ENCODE results near the gene RUNX3. TPM values are rescaled to one million over a fixed set of nuclear protein-coding genes. Genes with fewer than 3 reads are reported as not detected.

Gene RUNX3
- total and polyA plus RNA-seq, 9 donors = 0.23 to 1.9 (median 0.83) TPM

DNA sequence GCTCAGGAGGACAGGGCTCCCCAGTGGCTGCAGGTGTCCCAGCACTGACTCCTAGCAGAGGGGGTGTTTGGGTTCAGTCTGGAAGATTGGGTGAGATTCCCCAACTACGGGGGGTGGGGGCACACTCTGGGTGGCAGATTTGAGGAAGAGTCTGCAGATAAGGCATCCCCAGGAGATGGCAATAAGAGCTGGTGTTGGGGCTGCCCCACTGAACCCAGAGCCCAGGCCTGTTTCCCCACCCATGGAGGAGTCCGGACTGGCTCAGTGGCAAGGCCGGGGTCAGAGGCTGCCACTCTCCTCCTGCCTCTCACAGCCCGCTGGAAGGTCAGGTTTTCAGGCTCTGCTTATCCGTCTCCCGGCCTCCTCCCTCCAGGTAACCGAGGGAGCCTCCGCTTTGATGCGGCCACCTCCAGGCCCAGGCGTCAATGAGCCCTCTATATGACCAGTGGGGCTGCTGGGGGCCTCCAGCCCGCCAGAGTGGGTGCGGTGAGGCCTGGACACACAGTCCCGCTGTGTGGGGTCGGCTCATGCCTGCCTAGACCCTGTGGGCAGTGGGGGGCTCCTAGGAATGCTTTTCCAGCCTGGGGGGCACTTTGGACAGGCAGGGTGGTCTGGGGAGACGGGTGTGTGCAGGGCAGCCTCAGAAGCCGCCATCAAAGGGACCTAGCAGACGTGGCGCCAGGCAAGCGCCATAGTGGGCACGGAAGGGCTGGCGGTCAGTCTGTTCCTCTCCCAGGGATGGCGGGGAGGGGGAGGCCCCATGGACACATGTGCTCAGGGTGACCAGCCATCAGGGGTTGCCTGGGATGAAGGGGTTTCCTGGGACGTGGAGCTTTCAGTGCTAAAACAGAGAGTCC lies 28.9 kb upstream of the RUNX3 start:
- no peaks in the 10 kb centered on the region for H3K36me3 ChIP-seq
- H3K4me3 ChIP-seq = no peak overlapping the region
- TF ChIP-seq EP300 (IDR thresholded peaks at IDR 0.05) (no peak), POLR2A (IDR thresholded peaks at IDR 0.05) (no peak)
- TF ChIP-seq, protein P1, sequence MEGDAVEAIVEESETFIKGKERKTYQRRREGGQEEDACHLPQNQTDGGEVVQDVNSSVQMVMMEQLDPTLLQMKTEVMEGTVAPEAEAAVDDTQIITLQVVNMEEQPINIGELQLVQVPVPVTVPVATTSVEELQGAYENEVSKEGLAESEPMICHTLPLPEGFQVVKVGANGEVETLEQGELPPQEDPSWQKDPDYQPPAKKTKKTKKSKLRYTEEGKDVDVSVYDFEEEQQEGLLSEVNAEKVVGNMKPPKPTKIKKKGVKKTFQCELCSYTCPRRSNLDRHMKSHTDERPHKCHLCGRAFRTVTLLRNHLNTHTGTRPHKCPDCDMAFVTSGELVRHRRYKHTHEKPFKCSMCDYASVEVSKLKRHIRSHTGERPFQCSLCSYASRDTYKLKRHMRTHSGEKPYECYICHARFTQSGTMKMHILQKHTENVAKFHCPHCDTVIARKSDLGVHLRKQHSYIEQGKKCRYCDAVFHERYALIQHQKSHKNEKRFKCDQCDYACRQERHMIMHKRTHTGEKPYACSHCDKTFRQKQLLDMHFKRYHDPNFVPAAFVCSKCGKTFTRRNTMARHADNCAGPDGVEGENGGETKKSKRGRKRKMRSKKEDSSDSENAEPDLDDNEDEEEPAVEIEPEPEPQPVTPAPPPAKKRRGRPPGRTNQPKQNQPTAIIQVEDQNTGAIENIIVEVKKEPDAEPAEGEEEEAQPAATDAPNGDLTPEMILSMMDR (IDR thresholded peaks at IDR 0.05) = no peak
- 83 to 88% (median 88%) methylated on average over 21 to 23 of the region's 23 CpGs for WGBS, 3 donors
- DNase-seq = no peak
- no peaks in the 10 kb centered on the region for H3K27me3 ChIP-seq
- H3K9me3 ChIP-seq = no peaks in the 10 kb centered on the region
- H3K27ac ChIP-seq = no peak overlapping the region
- intact Hi-C loops (cut with DNase I) = no loop called here
- H3K4me1 ChIP-seq (ENCODE audit: insufficient read depth) = no peaks in the 10 kb centered on the region

DNA sequence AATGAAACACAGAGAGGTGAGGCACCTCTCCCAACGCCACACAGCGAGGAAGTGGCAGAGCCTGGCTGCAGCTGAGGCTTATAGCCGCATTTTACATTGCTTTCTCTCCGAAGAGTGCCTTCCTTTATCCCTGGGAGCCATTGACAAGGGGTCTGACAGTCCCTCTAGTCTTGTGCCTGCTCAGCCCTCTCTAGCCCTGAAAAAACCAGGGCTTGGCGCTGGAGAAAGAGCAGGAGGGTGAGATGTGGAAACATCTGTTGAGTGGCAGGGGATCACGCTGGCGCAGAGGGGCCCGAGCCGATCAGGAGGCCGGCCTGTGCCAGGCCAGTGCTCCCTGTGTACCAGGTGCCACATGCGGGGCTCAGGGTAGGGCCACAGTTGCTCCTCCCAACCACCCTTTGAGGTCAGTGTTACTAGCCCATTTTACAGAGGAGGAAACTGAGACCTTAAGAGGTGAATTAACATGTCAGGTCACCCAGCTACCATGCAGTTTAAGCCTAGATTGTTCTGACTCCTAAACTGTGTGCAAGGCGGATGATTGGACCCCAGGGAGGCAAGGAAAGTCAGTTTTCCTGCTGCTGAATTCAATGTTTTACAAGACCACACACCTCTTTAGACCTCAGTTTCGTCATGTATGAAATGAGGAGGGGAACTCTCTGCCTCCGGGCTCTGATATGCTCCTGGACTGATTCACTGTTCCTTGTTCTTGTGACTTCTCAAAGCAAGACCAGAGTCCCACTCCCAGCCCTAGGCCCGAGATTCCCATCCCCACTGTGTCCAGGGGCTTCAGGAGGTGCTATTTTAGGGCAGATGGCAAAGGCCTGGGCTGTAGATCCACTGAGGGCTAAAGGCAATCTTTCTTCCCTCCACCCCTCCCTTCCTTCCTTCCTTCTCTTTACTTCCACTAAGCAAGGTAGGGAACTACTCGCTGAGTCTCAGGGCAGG lies 28.0 kb upstream of the RUNX3 start:
- Histone ChIP-seq H3K36me3 (no peaks in the 10 kb centered on the region), H3K27ac (no peak overlapping the region), H3K27me3 (no peaks in the 10 kb centered on the region), H3K9me3 (no peaks in the 10 kb centered on the region), H3K4me3 (no peak overlapping the region), H3K4me1 (ENCODE audit: insufficient read depth) (no peaks in the 10 kb centered on the region)
- TF ChIP-seq EP300 (IDR thresholded peaks at IDR 0.05) (no peak), POLR2A (IDR thresholded peaks at IDR 0.05) (no peak)
- TF ChIP-seq, protein P1 (IDR thresholded peaks at IDR 0.05) = no peak
- 87 to 91% (median 88%) methylated on average over 16 of the region's 16 CpGs for WGBS, 3 donors
- no peak for DNase-seq
- intact Hi-C loops (cut with DNase I) = no loop called here

DNA sequence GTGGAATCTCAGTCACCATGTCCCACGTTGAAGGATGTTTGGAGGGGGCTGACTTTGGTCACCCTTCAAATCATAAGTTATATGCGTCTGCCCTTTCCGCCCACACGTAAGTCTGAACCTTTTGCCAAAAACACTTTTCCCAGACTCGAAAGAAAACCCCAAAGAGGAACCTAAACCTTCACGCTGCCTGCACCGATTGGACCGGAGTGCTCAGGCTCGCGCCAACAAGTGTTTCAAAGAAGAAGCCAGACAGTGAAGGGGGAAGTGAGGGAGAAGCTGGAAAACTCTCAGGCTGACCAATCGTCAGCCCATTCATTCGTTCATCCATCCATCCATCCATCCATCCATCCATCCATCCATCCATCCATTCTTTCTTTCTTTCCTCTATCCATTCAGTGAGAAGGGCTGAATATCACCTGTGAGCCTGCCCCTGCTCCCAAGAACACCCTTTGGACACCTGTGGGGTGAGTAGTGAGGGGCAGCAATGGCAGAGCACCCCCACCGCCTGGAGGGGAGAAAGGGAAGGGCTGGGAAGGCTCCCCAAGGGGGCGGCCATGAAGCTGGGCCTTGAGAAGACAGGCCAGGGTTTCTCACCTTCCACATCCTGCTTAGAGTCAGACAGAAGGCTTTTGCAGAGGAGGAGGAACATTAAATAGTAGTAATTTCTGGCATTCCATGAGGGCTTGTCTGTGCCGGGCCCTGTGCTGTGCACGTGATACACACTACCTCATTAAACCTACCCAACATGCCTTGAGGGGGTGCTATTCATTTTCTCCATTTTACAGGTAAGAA lies 27.1 kb upstream of the RUNX3 start:
- intact Hi-C loops (cut with DNase I) = no loop called here
- DNase-seq = no peak
- H3K36me3 ChIP-seq = no peaks in the 10 kb centered on the region
- no peak overlapping the region for H3K27ac ChIP-seq
- H3K27me3 ChIP-seq = no peaks in the 10 kb centered on the region
- TF ChIP-seq, protein P1 (IDR thresholded peaks at IDR 0.05) = no peak
- TF ChIP-seq EP300 (IDR thresholded peaks at IDR 0.05) (no peak), POLR2A (IDR thresholded peaks at IDR 0.05) (no peak)
- no peaks in the 10 kb centered on the region for H3K4me1 ChIP-seq (ENCODE audit: insufficient read depth)
- 49 to 63% (median 63%) methylated on average over 16 of the region's 16 CpGs for WGBS, 3 donors
- no peaks in the 10 kb centered on the region for H3K9me3 ChIP-seq
- no peak overlapping the region for H3K4me3 ChIP-seq
